Glutamatergic neuron (in vitro differentiated cells): ENCODE results near the gene PRXL2A. TPM values are rescaled to one million over a fixed set of nuclear protein-coding genes. Genes with fewer than 3 reads are reported as not detected.

Experiments used
- DNase-seq: peaks from one replicate; pipeline ENCODE4 v3.0.0; 2022
- H3K27ac Mint-ChIP-seq: one replicate; pipeline ENCODE4 v1.8.0; 2020; ENCODE audit warnings: mild to moderate bottlenecking, mixed read lengths, inconsistent platforms; ENCODE audit not compliant: unreplicated experiment
- H3K27me3 Mint-ChIP-seq: one replicate; pipeline ENCODE4 v1.8.0; 2020; ENCODE audit warnings: mild to moderate bottlenecking, moderate library complexity, mixed read lengths, inconsistent platforms; ENCODE audit not compliant: unreplicated experiment
- H3K36me3 Mint-ChIP-seq: one replicate; pipeline ENCODE4 v1.8.0; 2020; ENCODE audit warnings: mild to moderate bottlenecking, mixed read lengths, inconsistent platforms; ENCODE audit not compliant: unreplicated experiment
- H3K4me1 Mint-ChIP-seq: one replicate; pipeline ENCODE4 v1.8.0; 2020; ENCODE audit warnings: mild to moderate bottlenecking, low read depth, mixed read lengths, inconsistent platforms; ENCODE audit not compliant: unreplicated experiment
- H3K4me3 Mint-ChIP-seq: one replicate; pipeline ENCODE4 v1.8.0; 2020; ENCODE audit warnings: mild to moderate bottlenecking, mixed read lengths, inconsistent platforms; ENCODE audit not compliant: unreplicated experiment
- H3K9me3 Mint-ChIP-seq: one replicate; pipeline ENCODE4 v1.8.0; 2020; ENCODE audit warnings: mild to moderate bottlenecking, moderate library complexity, mixed read lengths, inconsistent platforms; ENCODE audit not compliant: unreplicated experiment
- total RNA-seq: library from RNA; stranded (reverse); fragmentation: NEBNext Ultra II Directional; extraction: Animal tissue kit (Norgen Biotek cat#: 25700); gene quantifications from one replicate; pipeline ENCODE4 v1.2.1, GENCODE V29; 2021; ENCODE audit not compliant: unreplicated experiment
- TF ChIP-seq, protein P1 (sequence below): fragments of 200-600 bp; sonication (generic); IDR thresholded peaks from one replicate; pipeline ENCODE4 v1.5.0; 2021; ENCODE audit not compliant: partially characterized antibody, unreplicated experiment

PRXL2A gene
- total RNA-seq, 1 donor from 2014 or later, result 164 TPM

DNA sequence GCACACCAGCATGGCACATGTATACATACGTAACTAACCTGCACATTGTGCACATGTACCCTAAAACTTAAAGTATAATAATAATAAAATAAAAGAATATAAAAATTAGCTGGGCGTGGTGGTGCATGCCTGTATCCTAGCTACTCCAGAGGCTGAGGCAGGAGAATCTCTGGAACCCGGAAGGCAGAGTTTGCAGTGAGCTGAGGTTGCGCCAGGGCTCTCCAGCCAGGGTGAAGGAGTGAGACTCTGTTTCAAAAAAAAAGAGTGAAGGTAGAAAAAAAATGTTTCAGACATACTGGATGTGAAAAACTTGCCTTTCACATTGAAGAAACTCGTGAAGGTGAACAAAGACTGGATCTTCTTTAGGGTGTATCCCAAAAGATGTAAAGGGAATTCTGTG, 72.5 kb downstream of the PRXL2A start:
- Mint-ChIP-seq H3K36me3 (peaks cover 15% of the 10 kb centered on the region), H3K9me3 (peaks cover 11% of the 10 kb centered on the region), H3K4me3 (no peak overlapping the region), H3K27ac (no peak overlapping the region), H3K27me3 (peaks cover 2% of the 10 kb centered on the region), H3K4me1 (peaks cover 24% of the 10 kb centered on the region)
- TF ChIP-seq, protein P1, sequence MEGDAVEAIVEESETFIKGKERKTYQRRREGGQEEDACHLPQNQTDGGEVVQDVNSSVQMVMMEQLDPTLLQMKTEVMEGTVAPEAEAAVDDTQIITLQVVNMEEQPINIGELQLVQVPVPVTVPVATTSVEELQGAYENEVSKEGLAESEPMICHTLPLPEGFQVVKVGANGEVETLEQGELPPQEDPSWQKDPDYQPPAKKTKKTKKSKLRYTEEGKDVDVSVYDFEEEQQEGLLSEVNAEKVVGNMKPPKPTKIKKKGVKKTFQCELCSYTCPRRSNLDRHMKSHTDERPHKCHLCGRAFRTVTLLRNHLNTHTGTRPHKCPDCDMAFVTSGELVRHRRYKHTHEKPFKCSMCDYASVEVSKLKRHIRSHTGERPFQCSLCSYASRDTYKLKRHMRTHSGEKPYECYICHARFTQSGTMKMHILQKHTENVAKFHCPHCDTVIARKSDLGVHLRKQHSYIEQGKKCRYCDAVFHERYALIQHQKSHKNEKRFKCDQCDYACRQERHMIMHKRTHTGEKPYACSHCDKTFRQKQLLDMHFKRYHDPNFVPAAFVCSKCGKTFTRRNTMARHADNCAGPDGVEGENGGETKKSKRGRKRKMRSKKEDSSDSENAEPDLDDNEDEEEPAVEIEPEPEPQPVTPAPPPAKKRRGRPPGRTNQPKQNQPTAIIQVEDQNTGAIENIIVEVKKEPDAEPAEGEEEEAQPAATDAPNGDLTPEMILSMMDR, result no peak
- no peak for DNase-seq

DNA sequence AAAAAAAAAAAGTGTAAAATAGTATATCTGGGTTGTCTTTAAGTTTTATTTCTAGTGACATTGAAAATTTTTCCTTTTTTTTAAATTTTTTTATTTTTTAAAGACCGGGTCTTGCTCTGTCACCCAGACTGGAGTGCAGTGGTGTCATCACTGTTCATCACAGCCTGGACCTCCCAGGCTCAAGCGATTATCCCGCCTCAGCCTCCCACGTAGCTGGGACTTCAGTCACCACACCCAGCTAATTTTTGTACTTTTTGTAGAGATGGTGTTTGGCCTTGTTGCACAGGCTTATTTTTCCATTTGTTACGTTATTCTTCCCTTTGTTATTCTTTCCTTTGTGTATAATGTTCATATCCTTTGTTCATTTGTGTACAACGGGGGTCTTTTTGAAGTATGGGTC, 75.9 kb downstream of the PRXL2A start:
- Mint-ChIP-seq H3K9me3 (peaks cover 7% of the 10 kb centered on the region), H3K27me3 (peaks cover 5% of the 10 kb centered on the region), H3K27ac (peak overlapping the region; percentile 74), H3K4me1 (peaks cover 40% of the 10 kb centered on the region), H3K36me3 (no peaks in the 10 kb centered on the region), H3K4me3 (peak overlapping the region; percentile 4)
- TF ChIP-seq, protein P1, result no peak
- DNase-seq, result no peak

DNA sequence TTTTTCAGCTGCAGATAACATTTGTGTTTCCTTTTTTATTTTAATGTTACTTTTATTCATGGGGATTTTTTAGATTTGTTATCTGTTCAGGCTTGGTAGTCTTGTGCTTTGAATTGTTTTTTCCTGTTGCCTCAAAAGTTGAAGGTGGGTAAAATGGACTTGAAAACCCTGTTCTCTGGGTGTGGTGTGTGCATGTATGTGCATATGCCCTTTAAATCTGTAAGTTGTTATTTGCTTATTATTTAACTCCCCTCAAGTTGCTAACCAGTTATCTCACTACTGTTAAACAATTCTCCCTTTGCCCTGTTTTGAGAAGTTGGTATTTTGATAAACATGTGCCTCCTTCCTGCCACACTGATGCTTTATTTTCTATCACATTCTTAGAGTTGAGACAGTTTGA, 76.3 kb downstream of the PRXL2A start:
- H3K4me3 Mint-ChIP-seq, result no peak overlapping the region
- H3K27ac Mint-ChIP-seq, result peak overlapping the region; percentile 74
- H3K9me3 Mint-ChIP-seq, result peaks cover 7% of the 10 kb centered on the region
- peaks cover 2% of the 10 kb centered on the region for H3K36me3 Mint-ChIP-seq
- H3K27me3 Mint-ChIP-seq, result peaks cover 5% of the 10 kb centered on the region
- TF ChIP-seq, protein P1, result no peak
- no peak for DNase-seq
- peaks cover 40% of the 10 kb centered on the region for H3K4me1 Mint-ChIP-seq

DNA sequence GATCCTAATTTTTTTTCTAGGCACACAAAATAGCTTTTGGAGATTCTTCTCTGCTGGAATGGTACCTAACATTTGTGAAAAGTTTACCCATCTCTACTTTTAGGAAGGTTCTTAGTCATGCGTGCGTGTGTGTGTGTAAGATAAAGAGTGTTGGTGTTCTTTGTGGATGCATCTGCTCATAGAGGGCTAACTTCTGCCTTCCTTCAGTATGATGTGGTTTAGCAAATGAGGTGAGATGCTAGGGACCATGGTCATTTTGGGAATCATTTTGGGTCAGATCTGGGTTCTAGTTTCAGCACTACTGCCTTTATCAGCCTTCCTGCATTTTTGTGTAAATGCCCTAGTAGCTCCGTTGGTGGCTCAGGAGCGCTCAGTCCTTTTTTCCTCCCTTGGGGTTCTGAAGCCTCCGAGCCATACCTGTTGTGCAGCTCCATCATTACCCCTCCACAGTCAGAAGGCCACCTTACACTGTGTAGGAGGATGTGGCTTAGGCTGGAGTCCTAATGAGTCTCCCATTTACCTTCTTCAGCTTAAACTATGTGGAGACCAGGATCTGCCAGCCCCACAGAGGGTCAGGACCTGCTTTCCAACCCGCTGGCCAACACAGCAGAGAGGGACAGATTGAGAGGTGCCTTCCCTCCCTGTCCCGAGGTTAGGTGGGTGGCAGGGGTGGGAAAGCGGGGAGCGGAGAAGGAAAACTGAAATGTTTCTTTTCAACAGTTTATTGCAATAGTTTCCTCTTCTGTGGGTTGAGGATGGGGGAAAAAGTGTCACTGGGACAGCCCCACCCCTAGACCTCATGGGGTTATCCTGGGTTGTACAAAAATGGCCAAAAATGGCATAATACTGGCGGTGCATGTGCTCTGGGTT, 77.0 kb downstream of the PRXL2A start:
- H3K4me1 Mint-ChIP-seq, result peaks cover 40% of the 10 kb centered on the region
- H3K27me3 Mint-ChIP-seq, result peaks cover 5% of the 10 kb centered on the region
- H3K27ac Mint-ChIP-seq, result peak overlapping the region; percentile 74
- H3K36me3 Mint-ChIP-seq, result peaks cover 9% of the 10 kb centered on the region
- peak overlapping the region; percentile 40 for H3K4me3 Mint-ChIP-seq
- TF ChIP-seq, protein P1, result no peak
- DNase-seq, result no peak
- H3K9me3 Mint-ChIP-seq, result peaks cover 7% of the 10 kb centered on the region
